Stimulated activated CD4-positive, alpha-beta T cell treated with anti-CD3 and anti-CD28 coated beads, Interleukin-15, amount 100 ng/mL, for 48 hours (primary cell): ENCODE measurements around the gene OR1N1.
"Not testable (repeated sequence)": the region's sequence is repeated elsewhere in the genome, so short reads cannot be mapped to it uniquely, and the experiment has no call there.

Source experiments
- DNase-seq, 2 donors: peaks; one replicate each; pipeline ENCODE4 v3.0.0-alpha.2; 2020; ENCODE audit warnings: low read depth in 2 of 2

Gene OR1N1

GRCh38 chr9:122527193-122527592 is at the start of gene OR1N1:
OR1N1 (minus strand) TSS chr9:122527293; CDS start chr9:122527293, 0 bp downstream.
- DNase-seq: no peak

- no peak for DNase-seq
Measured at GRCh38 chr9:122572456-122572855, 45.4 kb upstream of the OR1N1 start.

- DNase-seq: no peak
Measured at GRCh38 chr9:122567901-122568300, 40.8 kb upstream of the OR1N1 start.

GRCh38 chr9:122562134-122562760 is 35.2 kb upstream of the OR1N1 start:
- DNase-seq: no peak

GRCh38 chr9:122561446-122561845 is 34.4 kb upstream of the OR1N1 start:
- DNase-seq: no peak

GRCh38 chr9:122552812-122553211 is 25.7 kb upstream of the OR1N1 start, which contains the start of gene OR1N2:
OR1N2 (plus strand) TSS chr9:122553112; CDS start chr9:122553212, 100 bp downstream.
- DNase-seq: no peak

- no peak for DNase-seq
Measured at GRCh38 chr9:122551371-122551770, 24.3 kb upstream of the OR1N1 start.

- DNase-seq: no peak
Measured at GRCh38 chr9:122546196-122546595, 19.1 kb upstream of the OR1N1 start.

- no peak for DNase-seq
Measured at GRCh38 chr9:122538757-122539156, 11.7 kb upstream of the OR1N1 start.

- not testable (repeated sequence) for DNase-seq
Measured at GRCh38 chr9:122537066-122537465, 10.0 kb upstream of the OR1N1 start.

GRCh38 chr9:122536134-122536533 is 9.0 kb upstream of the OR1N1 start:
- DNase-seq: no peak

GRCh38 chr9:122531157-122531556 is 4.1 kb upstream of the OR1N1 start:
- not testable (repeated sequence) for DNase-seq

GRCh38 chr9:122526602-122527001 is 491 bp downstream of the OR1N1 start:
- DNase-seq: peak; percentile 4 to 10

GRCh38 chr9:122519376-122519775 is 7.7 kb downstream of the OR1N1 start:
- DNase-seq: no peak

GRCh38 chr9:122518841-122519240 is 8.3 kb downstream of the OR1N1 start, which contains the start of gene OR1J4:
OR1J4 (plus strand) TSS chr9:122519141; CDS start chr9:122519141, 0 bp downstream.
- DNase-seq: no peak

GRCh38 chr9:122518226-122518625 is 8.9 kb downstream of the OR1N1 start:
- DNase-seq: no peak

- DNase-seq: no peak
Measured at GRCh38 chr9:122510502-122510901, 16.6 kb downstream of the OR1N1 start, which contains the start of gene OR1J2. OR1J2 (plus strand) TSS chr9:122510802; CDS start chr9:122510802, 0 bp downstream.

- no peak for DNase-seq
Measured at GRCh38 chr9:122506964-122507363, 20.1 kb downstream of the OR1N1 start.

GRCh38 chr9:122498883-122499288 is 28.2 kb downstream of the OR1N1 start:
- DNase-seq: no peak

- no peak for DNase-seq
Measured at GRCh38 chr9:122479062-122479461, 48.0 kb downstream of the OR1N1 start.

- no peak for DNase-seq
Measured at GRCh38 chr9:122477826-122478225, 49.3 kb downstream of the OR1N1 start, which contains the start of gene OR1J1. OR1J1 (minus strand) TSS chr9:122477926; CDS start chr9:122477926, 0 bp downstream.

- DNase-seq: no peak
Measured at GRCh38 chr9:122477346-122477745, 49.7 kb downstream of the OR1N1 start.
